Measurements from ENCODE around the gene TMEM125.

TMEM125 gene

DNA sequence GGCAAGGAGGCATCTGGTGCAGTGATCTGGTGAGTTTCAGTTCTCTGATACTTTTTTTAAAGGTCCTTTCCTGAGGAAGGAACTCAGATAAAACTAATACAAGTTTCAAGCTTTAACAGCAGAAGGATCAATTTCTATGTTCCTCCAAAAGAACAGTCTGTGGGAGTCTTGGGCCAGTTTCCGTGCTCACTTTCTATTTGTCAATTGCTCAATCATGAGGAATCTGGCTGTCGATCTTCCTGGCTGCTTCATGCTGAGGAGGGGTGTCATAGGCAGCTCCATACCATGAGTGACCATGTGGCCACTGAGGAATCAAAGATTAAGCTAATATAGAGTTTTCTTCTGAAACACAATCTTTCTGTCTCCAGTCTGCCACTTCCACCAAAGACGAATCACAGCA, 11.4 kb upstream of the TMEM125 start:
- no peak for TF ChIP-seq SPI1 (IDR thresholded peaks at IDR 0.05; ENCODE audit: borderline replicate concordance, low read depth)
- TF ChIP-seq, protein P1, sequence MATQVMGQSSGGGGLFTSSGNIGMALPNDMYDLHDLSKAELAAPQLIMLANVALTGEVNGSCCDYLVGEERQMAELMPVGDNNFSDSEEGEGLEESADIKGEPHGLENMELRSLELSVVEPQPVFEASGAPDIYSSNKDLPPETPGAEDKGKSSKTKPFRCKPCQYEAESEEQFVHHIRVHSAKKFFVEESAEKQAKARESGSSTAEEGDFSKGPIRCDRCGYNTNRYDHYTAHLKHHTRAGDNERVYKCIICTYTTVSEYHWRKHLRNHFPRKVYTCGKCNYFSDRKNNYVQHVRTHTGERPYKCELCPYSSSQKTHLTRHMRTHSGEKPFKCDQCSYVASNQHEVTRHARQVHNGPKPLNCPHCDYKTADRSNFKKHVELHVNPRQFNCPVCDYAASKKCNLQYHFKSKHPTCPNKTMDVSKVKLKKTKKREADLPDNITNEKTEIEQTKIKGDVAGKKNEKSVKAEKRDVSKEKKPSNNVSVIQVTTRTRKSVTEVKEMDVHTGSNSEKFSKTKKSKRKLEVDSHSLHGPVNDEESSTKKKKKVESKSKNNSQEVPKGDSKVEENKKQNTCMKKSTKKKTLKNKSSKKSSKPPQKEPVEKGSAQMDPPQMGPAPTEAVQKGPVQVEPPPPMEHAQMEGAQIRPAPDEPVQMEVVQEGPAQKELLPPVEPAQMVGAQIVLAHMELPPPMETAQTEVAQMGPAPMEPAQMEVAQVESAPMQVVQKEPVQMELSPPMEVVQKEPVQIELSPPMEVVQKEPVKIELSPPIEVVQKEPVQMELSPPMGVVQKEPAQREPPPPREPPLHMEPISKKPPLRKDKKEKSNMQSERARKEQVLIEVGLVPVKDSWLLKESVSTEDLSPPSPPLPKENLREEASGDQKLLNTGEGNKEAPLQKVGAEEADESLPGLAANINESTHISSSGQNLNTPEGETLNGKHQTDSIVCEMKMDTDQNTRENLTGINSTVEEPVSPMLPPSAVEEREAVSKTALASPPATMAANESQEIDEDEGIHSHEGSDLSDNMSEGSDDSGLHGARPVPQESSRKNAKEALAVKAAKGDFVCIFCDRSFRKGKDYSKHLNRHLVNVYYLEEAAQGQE (IDR thresholded peaks at IDR 0.05; ENCODE audit: insufficient replicate concordance, low read depth), result no peak
- H3K27ac ChIP-seq (replicated peaks), result no peak overlapping the region
- no peaks in the 10 kb centered on the region for H3K27me3 ChIP-seq (ENCODE audit: insufficient read depth, poor library complexity, severe bottlenecking)
- no peak for DNase-seq (ENCODE audit: low read depth in 1 of 2, low spot score in 1 of 2)
- no peak overlapping the region for H3K4me3 ChIP-seq (replicated peaks; ENCODE audit: insufficient read depth, low read length)

DNA sequence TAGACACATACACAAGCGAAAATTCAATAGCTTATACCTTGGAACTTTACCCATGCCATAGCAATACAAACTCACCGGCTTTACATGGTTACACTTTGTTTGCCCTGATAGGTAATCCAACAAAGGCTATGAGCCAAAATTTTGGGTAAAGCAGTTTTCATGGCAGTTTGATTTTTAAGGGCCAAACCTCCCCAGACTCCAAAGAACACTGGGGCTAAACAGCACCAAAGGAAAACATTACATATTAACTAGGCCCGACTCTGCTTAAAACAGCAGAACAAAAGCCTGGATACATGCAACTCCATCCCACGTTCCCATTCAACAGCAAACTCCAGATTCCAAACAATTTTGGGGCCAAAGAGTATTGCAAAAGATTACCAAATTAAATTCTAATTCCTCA, 4.4 kb upstream of the TMEM125 start:
- no peak for TF ChIP-seq GABPA (IDR thresholded peaks at IDR 0.05; ENCODE audit: low read depth)
- no peak for TF ChIP-seq POLR2AphosphoS5 (IDR thresholded peaks at IDR 0.05; ENCODE audit: low read depth)
- TF ChIP-seq SPI1 (IDR thresholded peaks at IDR 0.05; ENCODE audit: borderline replicate concordance, low read depth), result no peak
- TF ChIP-seq, protein P2, sequence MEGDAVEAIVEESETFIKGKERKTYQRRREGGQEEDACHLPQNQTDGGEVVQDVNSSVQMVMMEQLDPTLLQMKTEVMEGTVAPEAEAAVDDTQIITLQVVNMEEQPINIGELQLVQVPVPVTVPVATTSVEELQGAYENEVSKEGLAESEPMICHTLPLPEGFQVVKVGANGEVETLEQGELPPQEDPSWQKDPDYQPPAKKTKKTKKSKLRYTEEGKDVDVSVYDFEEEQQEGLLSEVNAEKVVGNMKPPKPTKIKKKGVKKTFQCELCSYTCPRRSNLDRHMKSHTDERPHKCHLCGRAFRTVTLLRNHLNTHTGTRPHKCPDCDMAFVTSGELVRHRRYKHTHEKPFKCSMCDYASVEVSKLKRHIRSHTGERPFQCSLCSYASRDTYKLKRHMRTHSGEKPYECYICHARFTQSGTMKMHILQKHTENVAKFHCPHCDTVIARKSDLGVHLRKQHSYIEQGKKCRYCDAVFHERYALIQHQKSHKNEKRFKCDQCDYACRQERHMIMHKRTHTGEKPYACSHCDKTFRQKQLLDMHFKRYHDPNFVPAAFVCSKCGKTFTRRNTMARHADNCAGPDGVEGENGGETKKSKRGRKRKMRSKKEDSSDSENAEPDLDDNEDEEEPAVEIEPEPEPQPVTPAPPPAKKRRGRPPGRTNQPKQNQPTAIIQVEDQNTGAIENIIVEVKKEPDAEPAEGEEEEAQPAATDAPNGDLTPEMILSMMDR (IDR thresholded peaks at IDR 0.05; ENCODE audit: insufficient read depth, low read length), result no peak
- TF ChIP-seq, protein P1 (IDR thresholded peaks at IDR 0.05; ENCODE audit: insufficient replicate concordance, low read depth), result no peak
- no peaks in the 10 kb centered on the region for H3K27me3 ChIP-seq (ENCODE audit: insufficient read depth, poor library complexity, severe bottlenecking)

DNA sequence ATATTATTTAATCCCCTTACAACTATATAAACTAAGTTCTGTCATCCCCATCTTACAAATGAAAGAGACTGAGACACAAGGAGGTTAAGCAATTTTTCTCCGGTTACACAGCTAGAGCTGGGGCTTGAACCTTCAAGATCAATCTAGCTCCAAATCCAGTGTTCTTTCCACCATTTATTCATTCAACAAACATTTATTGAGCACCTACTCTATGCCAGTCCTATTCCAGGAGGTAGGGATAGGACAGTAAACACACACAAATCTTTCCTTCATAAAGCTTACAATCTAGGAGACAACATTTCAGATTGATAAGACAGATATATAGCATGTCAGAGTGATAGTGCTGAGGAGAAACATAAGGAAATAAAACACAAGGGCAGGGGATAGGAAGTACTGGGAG, 2.9 kb upstream of the TMEM125 start:
- no peaks in the 10 kb centered on the region for H3K27me3 ChIP-seq (ENCODE audit: insufficient read depth, poor library complexity, severe bottlenecking)
- DNase-seq (ENCODE audit: low read depth in 1 of 2, low spot score in 1 of 2), result no peak

More for the DNA sequence above, 4.4 kb upstream of the TMEM125 start:
- no peak for DNase-seq (ENCODE audit: low read depth in 1 of 2, low spot score in 1 of 2)
- Histone ChIP-seq H3K4me3 (replicated peaks; ENCODE audit: insufficient read depth, low read length) (no peak overlapping the region), H3K27ac (replicated peaks) (no peak overlapping the region)

More for the DNA sequence above, 2.9 kb upstream of the TMEM125 start:
- TF ChIP-seq, protein P1 (IDR thresholded peaks at IDR 0.05; ENCODE audit: insufficient replicate concordance, low read depth), result no peak
- TF ChIP-seq, protein P2 (IDR thresholded peaks at IDR 0.05; ENCODE audit: insufficient read depth, low read length), result no peak
- H3K4me3 ChIP-seq (replicated peaks; ENCODE audit: insufficient read depth, low read length), result no peak overlapping the region
- no peak overlapping the region for H3K27ac ChIP-seq (replicated peaks)
